ENCODE data around the gene PCDHGA12. TPM values are rescaled to one million over a fixed set of nuclear protein-coding genes. Genes with fewer than 3 reads are reported as not detected.
"Not testable (repeated sequence)": the region's sequence is repeated elsewhere in the genome, so short reads cannot be mapped to it uniquely, and the experiment has no call there.

PCDHGA12 gene
- polyA plus RNA-seq, 1 donor (not counting 4 experiments of a cell fraction or from before 2014, with no cell fraction given) = 0.69 TPM

DNA sequence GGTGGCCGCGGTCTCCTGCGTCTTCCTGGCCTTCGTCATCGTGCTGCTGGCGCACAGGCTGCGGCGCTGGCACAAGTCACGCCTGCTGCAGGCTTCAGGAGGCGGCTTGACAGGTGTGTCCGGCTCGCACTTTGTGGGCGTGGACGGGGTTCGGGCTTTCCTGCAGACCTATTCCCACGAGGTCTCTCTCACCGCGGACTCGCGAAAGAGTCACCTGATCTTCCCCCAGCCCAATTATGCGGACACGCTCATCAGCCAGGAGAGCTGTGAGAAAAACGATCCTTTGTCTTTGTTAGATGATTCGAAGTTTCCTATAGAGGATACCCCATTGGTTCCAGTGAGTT lies 15.1 kb upstream of the PCDHGA12 start:
- H3K4me3 ChIP-seq (ENCODE audit: control insufficient read depth in 2 of 3, extremely low read depth in 1 of 3, insufficient read depth in 2 of 3, low read depth in 1 of 3, low read length in 3 of 3); H3K9me1 ChIP-seq (ENCODE audit: control insufficient read depth, extremely low read depth, insufficient read depth, low read length); dilution Hi-C loops (cut with MboI; ENCODE audit: extremely low pct_ligation_motif_present, low sequenced_read_pairs); H3K79me2 ChIP-seq (ENCODE audit: control insufficient read depth, insufficient read depth, low read length); H3K4me1 ChIP-seq (ENCODE audit: control insufficient read depth, extremely low read depth, insufficient read depth, low read length); DNase-seq (ENCODE audit: low read depth, low spot score); H4K20me1 ChIP-seq (ENCODE audit: control insufficient read depth, extremely low read depth, insufficient read depth, low read length); H3K4me2 ChIP-seq (ENCODE audit: control insufficient read depth, extremely low read depth, insufficient read depth, low read depth, low read length); FAIRE-seq; H3K9ac ChIP-seq (ENCODE audit: control insufficient read depth, extremely low read depth, insufficient read depth, low read length); H2AFZ ChIP-seq (ENCODE audit: control insufficient read depth, low read length); H3K27ac ChIP-seq (ENCODE audit: control insufficient read depth, insufficient read depth, low read length); H3K36me3 ChIP-seq (ENCODE audit: control insufficient read depth in 2 of 2, extremely low read depth in 1 of 2, insufficient read depth in 2 of 2, low read length in 2 of 2): not testable (repeated sequence)
- peaks cover 21% of the 10 kb centered on the region for H3K27me3 ChIP-seq (ENCODE audit: control insufficient read depth, extremely low read depth, insufficient read depth, low read length)
- peaks cover 21% of the 10 kb centered on the region for H3K9me3 ChIP-seq (ENCODE audit: control insufficient read depth, low read depth, low read length)

DNA sequence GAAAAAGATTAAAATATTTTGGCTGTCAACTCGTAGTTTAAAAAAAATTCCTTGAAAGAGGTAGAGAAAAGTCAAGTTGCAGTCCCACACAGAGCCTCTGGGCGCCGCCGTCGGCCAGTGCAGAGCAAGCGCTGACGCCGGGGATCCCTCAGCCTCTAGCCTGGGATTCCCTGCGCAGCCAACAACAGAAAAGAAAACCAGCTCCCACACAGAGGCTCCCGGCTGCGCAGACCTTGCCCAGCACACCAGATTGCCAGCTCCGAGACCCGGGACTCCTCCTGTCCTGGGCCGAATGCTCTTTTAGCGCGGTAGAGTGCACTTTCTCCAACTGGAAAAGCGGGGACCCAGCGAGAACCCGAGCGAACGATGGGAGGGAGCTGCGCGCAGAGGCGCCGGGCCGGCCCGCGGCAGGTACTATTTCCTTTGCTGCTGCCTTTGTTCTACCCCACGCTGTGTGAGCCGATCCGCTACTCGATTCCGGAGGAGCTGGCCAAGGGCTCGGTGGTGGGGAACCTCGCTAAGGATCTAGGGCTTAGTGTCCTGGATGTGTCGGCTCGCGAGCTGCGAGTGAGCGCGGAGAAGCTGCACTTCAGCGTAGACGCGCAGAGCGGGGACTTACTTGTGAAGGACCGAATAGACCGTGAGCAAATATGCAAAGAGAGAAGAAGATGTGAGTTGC lies 12.7 kb upstream of the PCDHGA12 start, which contains the start of gene PCDHGB7:
TSS of gene PCDHGB7 (plus strand) at position 184 of the 679 bp plus-strand sequence. CDS start at position 367, 183 bp downstream.
- dilution Hi-C loops (cut with MboI; ENCODE audit: extremely low pct_ligation_motif_present, low sequenced_read_pairs); FAIRE-seq; H3K27ac ChIP-seq (ENCODE audit: control insufficient read depth, insufficient read depth, low read length); H4K20me1 ChIP-seq (ENCODE audit: control insufficient read depth, extremely low read depth, insufficient read depth, low read length); H3K4me1 ChIP-seq (ENCODE audit: control insufficient read depth, extremely low read depth, insufficient read depth, low read length); H3K36me3 ChIP-seq (ENCODE audit: control insufficient read depth in 2 of 2, extremely low read depth in 1 of 2, insufficient read depth in 2 of 2, low read length in 2 of 2); H3K79me2 ChIP-seq (ENCODE audit: control insufficient read depth, insufficient read depth, low read length); H3K9me1 ChIP-seq (ENCODE audit: control insufficient read depth, extremely low read depth, insufficient read depth, low read length); DNase-seq (ENCODE audit: low read depth, low spot score): not testable (repeated sequence)
- TF ChIP-seq, protein P1, sequence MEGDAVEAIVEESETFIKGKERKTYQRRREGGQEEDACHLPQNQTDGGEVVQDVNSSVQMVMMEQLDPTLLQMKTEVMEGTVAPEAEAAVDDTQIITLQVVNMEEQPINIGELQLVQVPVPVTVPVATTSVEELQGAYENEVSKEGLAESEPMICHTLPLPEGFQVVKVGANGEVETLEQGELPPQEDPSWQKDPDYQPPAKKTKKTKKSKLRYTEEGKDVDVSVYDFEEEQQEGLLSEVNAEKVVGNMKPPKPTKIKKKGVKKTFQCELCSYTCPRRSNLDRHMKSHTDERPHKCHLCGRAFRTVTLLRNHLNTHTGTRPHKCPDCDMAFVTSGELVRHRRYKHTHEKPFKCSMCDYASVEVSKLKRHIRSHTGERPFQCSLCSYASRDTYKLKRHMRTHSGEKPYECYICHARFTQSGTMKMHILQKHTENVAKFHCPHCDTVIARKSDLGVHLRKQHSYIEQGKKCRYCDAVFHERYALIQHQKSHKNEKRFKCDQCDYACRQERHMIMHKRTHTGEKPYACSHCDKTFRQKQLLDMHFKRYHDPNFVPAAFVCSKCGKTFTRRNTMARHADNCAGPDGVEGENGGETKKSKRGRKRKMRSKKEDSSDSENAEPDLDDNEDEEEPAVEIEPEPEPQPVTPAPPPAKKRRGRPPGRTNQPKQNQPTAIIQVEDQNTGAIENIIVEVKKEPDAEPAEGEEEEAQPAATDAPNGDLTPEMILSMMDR (optimal IDR thresholded peaks at IDR 0.05 in 1 of 3, IDR thresholded peaks at IDR 0.05 in 1 of 3, conservative IDR thresholded peaks at IDR 0.05 in 1 of 3; ENCODE audit: extremely low read depth in 1 of 3, insufficient read depth in 2 of 3, low read length in 3 of 3) = peak; percentile 55 to 78 (median 66)
- Histone ChIP-seq H3K4me3 (ENCODE audit: control insufficient read depth in 2 of 3, extremely low read depth in 1 of 3, insufficient read depth in 2 of 3, low read depth in 1 of 3, low read length in 3 of 3) (peak within 1 kb of the TSS; percentile 36 to 46 (median 43)), H3K4me2 (ENCODE audit: control insufficient read depth, extremely low read depth, insufficient read depth, low read depth, low read length) (peak within 1 kb of the TSS; percentile 44), H3K9ac (ENCODE audit: control insufficient read depth, extremely low read depth, insufficient read depth, low read length) (peak within 1 kb of the TSS; percentile 16), H2AFZ (ENCODE audit: control insufficient read depth, low read length) (peak within 1 kb of the TSS; percentile 61), H3K27me3 (ENCODE audit: control insufficient read depth, extremely low read depth, insufficient read depth, low read length) (peaks cover 34% of the 10 kb centered on the region), H3K9me3 (ENCODE audit: control insufficient read depth, low read depth, low read length) (peaks cover 24% of the 10 kb centered on the region)
